Liver (tissue), 3 donors: ENCODE data around the gene GREB1.

Source experiments
- EGR1 ChIP-seq, 2 donors: IDR thresholded peaks; 2 replicates each; pipeline ENCODE4 v1.6.1; 2016 to 2018; ENCODE audit warnings: antibody characterized with exemption in 2 of 2, low read depth in 2 of 2
- HNF4G ChIP-seq: IDR thresholded peaks from 2 replicates; pipeline ENCODE4 v1.6.1; 2016; ENCODE audit warnings: antibody characterized with exemption
- NR2F2 ChIP-seq: IDR thresholded peaks from 2 replicates; pipeline ENCODE4 v1.6.1; 2016; ENCODE audit warnings: antibody characterized with exemption
- RAD21 ChIP-seq, 2 donors: IDR thresholded peaks; 2 replicates each; pipeline ENCODE4 v1.6.1; 2016; ENCODE audit warnings: antibody characterized with exemption in 2 of 2, mild to moderate bottlenecking in 2 of 2
- SP1 ChIP-seq: IDR thresholded peaks from 2 replicates; pipeline ENCODE4 v1.6.1; 2018; ENCODE audit warnings: antibody characterized with exemption, mild to moderate bottlenecking
- YY1 ChIP-seq: IDR thresholded peaks from 2 replicates; pipeline ENCODE4 v1.6.1; 2016; ENCODE audit warnings: antibody characterized with exemption, mild to moderate bottlenecking
- TF ChIP-seq, protein P1 (sequence below): fragments of 150-350 bp; IDR thresholded peaks from 2 replicates; pipeline ENCODE4 v1.5.1; 2017; ENCODE audit warnings: improper control_type of control experiment, low read depth, low read length; ENCODE audit not compliant: missing input control
- TF ChIP-seq, protein P2 (sequence below): IDR thresholded peaks from 2 replicates; pipeline ENCODE4 v1.6.1; 2016; ENCODE audit warnings: antibody characterized with exemption
- TF ChIP-seq, protein P3 (sequence below): IDR thresholded peaks from 2 replicates; pipeline ENCODE4 v1.6.1; 2016; ENCODE audit warnings: antibody characterized with exemption, mild to moderate bottlenecking
- donor health status: healthy.
- donor health status: healthy.

DNA sequence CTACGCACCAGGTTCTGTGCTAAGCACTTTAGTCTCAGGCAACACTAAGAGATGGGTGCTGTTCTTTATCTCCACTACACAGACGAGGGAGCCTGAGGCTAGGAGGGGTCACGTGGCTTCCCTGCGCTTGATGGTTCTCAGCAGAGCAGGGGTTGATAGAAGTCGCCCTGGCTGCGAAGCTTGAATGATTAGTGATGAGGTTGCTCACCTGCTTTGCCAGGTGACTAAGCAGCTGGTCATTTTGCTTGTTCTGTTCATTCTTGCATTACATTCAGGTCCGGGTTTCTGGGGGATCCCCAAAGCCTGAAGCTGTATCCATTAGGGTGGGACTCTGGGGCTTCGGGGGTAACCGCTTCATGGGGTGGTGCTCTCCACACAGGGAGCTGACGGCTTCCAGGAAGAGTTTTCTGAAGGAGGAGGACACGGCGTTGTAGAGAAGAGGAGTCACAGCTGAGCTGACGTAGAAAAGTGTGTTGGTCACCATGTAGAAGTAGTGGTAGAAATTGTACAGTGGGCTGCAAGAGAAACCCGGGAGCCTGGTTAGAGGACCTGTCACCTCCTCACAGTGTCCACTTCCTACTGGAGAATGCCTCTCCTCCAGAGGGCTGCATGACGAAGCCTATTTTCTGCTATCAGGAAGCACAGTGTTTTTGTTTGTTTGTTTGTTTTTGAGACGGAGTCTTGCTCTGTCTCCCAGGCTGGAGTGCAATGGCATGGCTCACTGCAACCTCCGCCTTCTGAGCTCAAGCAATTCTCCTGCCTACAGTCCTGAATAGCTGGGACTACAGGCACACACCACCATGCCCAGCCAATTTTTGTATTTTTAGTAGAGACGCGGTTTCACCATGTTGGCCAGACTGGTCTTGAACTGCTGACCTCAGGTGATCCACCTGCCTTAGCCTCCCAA lies 124.6 kb downstream of the GREB1 start:
- TF ChIP-seq, protein P1, sequence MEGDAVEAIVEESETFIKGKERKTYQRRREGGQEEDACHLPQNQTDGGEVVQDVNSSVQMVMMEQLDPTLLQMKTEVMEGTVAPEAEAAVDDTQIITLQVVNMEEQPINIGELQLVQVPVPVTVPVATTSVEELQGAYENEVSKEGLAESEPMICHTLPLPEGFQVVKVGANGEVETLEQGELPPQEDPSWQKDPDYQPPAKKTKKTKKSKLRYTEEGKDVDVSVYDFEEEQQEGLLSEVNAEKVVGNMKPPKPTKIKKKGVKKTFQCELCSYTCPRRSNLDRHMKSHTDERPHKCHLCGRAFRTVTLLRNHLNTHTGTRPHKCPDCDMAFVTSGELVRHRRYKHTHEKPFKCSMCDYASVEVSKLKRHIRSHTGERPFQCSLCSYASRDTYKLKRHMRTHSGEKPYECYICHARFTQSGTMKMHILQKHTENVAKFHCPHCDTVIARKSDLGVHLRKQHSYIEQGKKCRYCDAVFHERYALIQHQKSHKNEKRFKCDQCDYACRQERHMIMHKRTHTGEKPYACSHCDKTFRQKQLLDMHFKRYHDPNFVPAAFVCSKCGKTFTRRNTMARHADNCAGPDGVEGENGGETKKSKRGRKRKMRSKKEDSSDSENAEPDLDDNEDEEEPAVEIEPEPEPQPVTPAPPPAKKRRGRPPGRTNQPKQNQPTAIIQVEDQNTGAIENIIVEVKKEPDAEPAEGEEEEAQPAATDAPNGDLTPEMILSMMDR: no peak
- TF ChIP-seq EGR1 (IDR thresholded peaks at IDR 0.05; ENCODE audit: low read depth in 2 of 2): no peak
- no peak for TF ChIP-seq NR2F2
- TF ChIP-seq, protein P2, sequence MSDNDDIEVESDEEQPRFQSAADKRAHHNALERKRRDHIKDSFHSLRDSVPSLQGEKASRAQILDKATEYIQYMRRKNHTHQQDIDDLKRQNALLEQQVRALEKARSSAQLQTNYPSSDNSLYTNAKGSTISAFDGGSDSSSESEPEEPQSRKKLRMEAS: no peak
- TF ChIP-seq YY1: no peak
- TF ChIP-seq, protein P3, sequence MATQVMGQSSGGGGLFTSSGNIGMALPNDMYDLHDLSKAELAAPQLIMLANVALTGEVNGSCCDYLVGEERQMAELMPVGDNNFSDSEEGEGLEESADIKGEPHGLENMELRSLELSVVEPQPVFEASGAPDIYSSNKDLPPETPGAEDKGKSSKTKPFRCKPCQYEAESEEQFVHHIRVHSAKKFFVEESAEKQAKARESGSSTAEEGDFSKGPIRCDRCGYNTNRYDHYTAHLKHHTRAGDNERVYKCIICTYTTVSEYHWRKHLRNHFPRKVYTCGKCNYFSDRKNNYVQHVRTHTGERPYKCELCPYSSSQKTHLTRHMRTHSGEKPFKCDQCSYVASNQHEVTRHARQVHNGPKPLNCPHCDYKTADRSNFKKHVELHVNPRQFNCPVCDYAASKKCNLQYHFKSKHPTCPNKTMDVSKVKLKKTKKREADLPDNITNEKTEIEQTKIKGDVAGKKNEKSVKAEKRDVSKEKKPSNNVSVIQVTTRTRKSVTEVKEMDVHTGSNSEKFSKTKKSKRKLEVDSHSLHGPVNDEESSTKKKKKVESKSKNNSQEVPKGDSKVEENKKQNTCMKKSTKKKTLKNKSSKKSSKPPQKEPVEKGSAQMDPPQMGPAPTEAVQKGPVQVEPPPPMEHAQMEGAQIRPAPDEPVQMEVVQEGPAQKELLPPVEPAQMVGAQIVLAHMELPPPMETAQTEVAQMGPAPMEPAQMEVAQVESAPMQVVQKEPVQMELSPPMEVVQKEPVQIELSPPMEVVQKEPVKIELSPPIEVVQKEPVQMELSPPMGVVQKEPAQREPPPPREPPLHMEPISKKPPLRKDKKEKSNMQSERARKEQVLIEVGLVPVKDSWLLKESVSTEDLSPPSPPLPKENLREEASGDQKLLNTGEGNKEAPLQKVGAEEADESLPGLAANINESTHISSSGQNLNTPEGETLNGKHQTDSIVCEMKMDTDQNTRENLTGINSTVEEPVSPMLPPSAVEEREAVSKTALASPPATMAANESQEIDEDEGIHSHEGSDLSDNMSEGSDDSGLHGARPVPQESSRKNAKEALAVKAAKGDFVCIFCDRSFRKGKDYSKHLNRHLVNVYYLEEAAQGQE: no peak
- no peak for TF ChIP-seq SP1
- TF ChIP-seq HNF4G: no peak
- no peak for TF ChIP-seq RAD21 (IDR thresholded peaks at IDR 0.05)
